Measurements from ENCODE around the gene NT5C2.

GRCh38 chr10:103153302-103154197 is 39.5 kb downstream of the NT5C2 start:
- TF ChIP-seq RARB (CRISPR knock-in tag; IDR thresholded peaks at IDR 0.05) (no peak), PATZ1 (CRISPR knock-in tag; IDR thresholded peaks at IDR 0.05; ENCODE audit: borderline replicate concordance) (no peak), TOX (CRISPR knock-in tag; IDR thresholded peaks at IDR 0.05; ENCODE audit: borderline replicate concordance) (no peak), ARNTL (CRISPR knock-in tag; IDR thresholded peaks at IDR 0.05; ENCODE audit: borderline replicate concordance, low read depth) (no peak), CREB5 (CRISPR knock-in tag; IDR thresholded peaks at IDR 0.05; ENCODE audit: low read depth) (no peak), ZFP30 (CRISPR knock-in tag; IDR thresholded peaks at IDR 0.05) (no peak), ZC3H10 (CRISPR knock-in tag; IDR thresholded peaks at IDR 0.05) (no peak), SNAI2 (CRISPR knock-in tag; IDR thresholded peaks at IDR 0.05) (no peak), TCF4 (CRISPR knock-in tag; IDR thresholded peaks at IDR 0.05; ENCODE audit: borderline replicate concordance) (no peak), BACH2 (CRISPR knock-in tag; IDR thresholded peaks at IDR 0.05; ENCODE audit: borderline replicate concordance) (no peak), OSR1 (CRISPR knock-in tag; IDR thresholded peaks at IDR 0.05) (no peak)
